ENCODE results near the gene PPP2R3A. TPM values are rescaled to one million over a fixed set of nuclear protein-coding genes. Genes with fewer than 3 reads are reported as not detected.

The PPP2R3A gene
- total RNA-seq, 2 experiments from 2014 or later, result 0.04 to 0.07 TPM

GRCh38 chr3:136008732-136009470 is 43.4 kb downstream of the PPP2R3A start:
- Mint-ChIP-seq H3K27ac (no peak overlapping the region), H3K27me3 (peaks cover 6% of the 10 kb centered on the region), H3K9me3 (peaks cover under 1% of the 10 kb centered on the region), H3K4me3 (no peak overlapping the region), H3K36me3 (ENCODE audit: low read depth) (no peaks in the 10 kb centered on the region), H3K4me1 (no peaks in the 10 kb centered on the region)
- CTCF ChIA-PET, result no interaction called here
- POLR2A ChIA-PET, result no interaction called here
- no peak for DNase-seq

- no peak overlapping the region for H3K4me3 Mint-ChIP-seq
- no peak overlapping the region for H3K27ac Mint-ChIP-seq
- ChIA-PET CTCF (no interaction called here), POLR2A (no interaction called here)
- peaks cover 24% of the 10 kb centered on the region for H3K27me3 Mint-ChIP-seq
- H3K4me1 Mint-ChIP-seq, result no peaks in the 10 kb centered on the region
- no peaks in the 10 kb centered on the region for H3K36me3 Mint-ChIP-seq (ENCODE audit: low read depth)
- DNase-seq, result no peak
- no peaks in the 10 kb centered on the region for H3K9me3 Mint-ChIP-seq
These were observed 53.3 kb downstream of the PPP2R3A start for GRCh38 chr3:136018876-136019275.

GRCh38 chr3:136021803-136022202 is 56.3 kb downstream of the PPP2R3A start:
- H3K27me3 Mint-ChIP-seq, result peaks cover 24% of the 10 kb centered on the region
- ChIA-PET CTCF (no interaction called here), POLR2A (no interaction called here)
- H3K9me3 Mint-ChIP-seq, result no peaks in the 10 kb centered on the region
- H3K27ac Mint-ChIP-seq, result no peak overlapping the region
- H3K4me3 Mint-ChIP-seq, result no peak overlapping the region
- H3K36me3 Mint-ChIP-seq (ENCODE audit: low read depth), result no peaks in the 10 kb centered on the region
- no peaks in the 10 kb centered on the region for H3K4me1 Mint-ChIP-seq
- no peak for DNase-seq

GRCh38 chr3:136022529-136023263 is 57.2 kb downstream of the PPP2R3A start:
- CTCF ChIA-PET, result no interaction called here
- H3K4me1 Mint-ChIP-seq, result no peaks in the 10 kb centered on the region
- H3K36me3 Mint-ChIP-seq (ENCODE audit: low read depth), result no peaks in the 10 kb centered on the region
- H3K9me3 Mint-ChIP-seq, result no peaks in the 10 kb centered on the region
- peaks cover 31% of the 10 kb centered on the region for H3K27me3 Mint-ChIP-seq
- POLR2A ChIA-PET, result no interaction called here
- no peak for DNase-seq
- H3K4me3 Mint-ChIP-seq, result no peak overlapping the region
- no peak overlapping the region for H3K27ac Mint-ChIP-seq

- Mint-ChIP-seq H3K9me3 (no peaks in the 10 kb centered on the region), H3K4me3 (no peak overlapping the region), H3K4me1 (no peaks in the 10 kb centered on the region), H3K27me3 (peaks cover 31% of the 10 kb centered on the region), H3K27ac (no peak overlapping the region), H3K36me3 (ENCODE audit: low read depth) (no peaks in the 10 kb centered on the region)
- DNase-seq, result no peak
- ChIA-PET CTCF (no interaction called here), POLR2A (no interaction called here)
These were observed 57.9 kb downstream of the PPP2R3A start for GRCh38 chr3:136023264-136023978.

GRCh38 chr3:136036306-136036705 is 70.8 kb downstream of the PPP2R3A start:
- H3K36me3 Mint-ChIP-seq (ENCODE audit: low read depth), result no peaks in the 10 kb centered on the region
- DNase-seq, result no peak
- CTCF ChIA-PET, result no interaction called here
- H3K9me3 Mint-ChIP-seq, result no peaks in the 10 kb centered on the region
- no peaks in the 10 kb centered on the region for H3K4me1 Mint-ChIP-seq
- no peak overlapping the region for H3K4me3 Mint-ChIP-seq
- H3K27me3 Mint-ChIP-seq, result peaks cover 10% of the 10 kb centered on the region
- POLR2A ChIA-PET, result no interaction called here
- no peak overlapping the region for H3K27ac Mint-ChIP-seq

- Mint-ChIP-seq H3K9me3 (no peaks in the 10 kb centered on the region), H3K4me3 (no peak overlapping the region), H3K36me3 (ENCODE audit: low read depth) (no peaks in the 10 kb centered on the region), H3K4me1 (no peaks in the 10 kb centered on the region), H3K27me3 (peaks cover 11% of the 10 kb centered on the region), H3K27ac (no peak overlapping the region)
- CTCF ChIA-PET, result no interaction called here
- POLR2A ChIA-PET, result no interaction called here
- DNase-seq, result no peak
These were observed 73.1 kb downstream of the PPP2R3A start for GRCh38 chr3:136038668-136039067.

GRCh38 chr3:136042608-136043221 is 77.2 kb downstream of the PPP2R3A start:
- ChIA-PET POLR2A (no interaction called here), CTCF (interaction anchor here (0.9 kb wide), 1 partner anchor 1248 kb away, joined by 3 read pairs; no protein-coding TSS in a partner anchor)
- peak; percentile 7 for DNase-seq
- Mint-ChIP-seq H3K27me3 (peaks cover 6% of the 10 kb centered on the region), H3K9me3 (no peaks in the 10 kb centered on the region), H3K4me3 (no peak overlapping the region), H3K4me1 (no peaks in the 10 kb centered on the region), H3K27ac (no peak overlapping the region), H3K36me3 (ENCODE audit: low read depth) (no peaks in the 10 kb centered on the region)

GRCh38 chr3:136044980-136045745 is 79.6 kb downstream of the PPP2R3A start:
- POLR2A ChIA-PET, result no interaction called here
- H3K27ac Mint-ChIP-seq, result no peak overlapping the region
- CTCF ChIA-PET, result interaction anchor here (0.6 kb wide), 1 partner anchor 817 kb away, joined by 3 read pairs; the partner anchor contains the start of gene NCK1
- DNase-seq, result no peak
- H3K9me3 Mint-ChIP-seq, result no peaks in the 10 kb centered on the region
- no peaks in the 10 kb centered on the region for H3K4me1 Mint-ChIP-seq
- peaks cover 8% of the 10 kb centered on the region for H3K27me3 Mint-ChIP-seq
- H3K4me3 Mint-ChIP-seq, result no peak overlapping the region
- no peaks in the 10 kb centered on the region for H3K36me3 Mint-ChIP-seq (ENCODE audit: low read depth)

GRCh38 chr3:136048068-136048467 is 82.5 kb downstream of the PPP2R3A start:
- no peaks in the 10 kb centered on the region for H3K4me1 Mint-ChIP-seq
- H3K4me3 Mint-ChIP-seq, result no peak overlapping the region
- ChIA-PET CTCF (interaction anchor here (0.6 to 0.7 kb wide), 2 partner anchors 1001 to 1142 kb away, joined by 3 read pairs; no protein-coding TSS in a partner anchor), POLR2A (no interaction called here)
- no peaks in the 10 kb centered on the region for H3K36me3 Mint-ChIP-seq (ENCODE audit: low read depth)
- no peak overlapping the region for H3K27ac Mint-ChIP-seq
- H3K9me3 Mint-ChIP-seq, result no peaks in the 10 kb centered on the region
- H3K27me3 Mint-ChIP-seq, result peaks cover 4% of the 10 kb centered on the region
- DNase-seq, result no peak

- H3K4me3 Mint-ChIP-seq, result no peak overlapping the region
- no peaks in the 10 kb centered on the region for H3K4me1 Mint-ChIP-seq
- H3K9me3 Mint-ChIP-seq, result no peaks in the 10 kb centered on the region
- ChIA-PET POLR2A (no interaction called here), CTCF (no interaction called here)
- H3K27ac Mint-ChIP-seq, result no peak overlapping the region
- H3K36me3 Mint-ChIP-seq (ENCODE audit: low read depth), result no peaks in the 10 kb centered on the region
- no peak for DNase-seq
- H3K27me3 Mint-ChIP-seq, result peaks cover 4% of the 10 kb centered on the region
These were observed 84.7 kb downstream of the PPP2R3A start for GRCh38 chr3:136050250-136050649.

- peaks cover 15% of the 10 kb centered on the region for H3K27me3 Mint-ChIP-seq
- CTCF ChIA-PET, result no interaction called here
These were observed 90.0 kb downstream of the PPP2R3A start for GRCh38 chr3:136055491-136055890.

More at GRCh38 chr3:136055491-136055890, 90.0 kb downstream of the PPP2R3A start:
- no peak overlapping the region for H3K27ac Mint-ChIP-seq
- H3K36me3 Mint-ChIP-seq (ENCODE audit: low read depth), result no peaks in the 10 kb centered on the region
- POLR2A ChIA-PET, result no interaction called here
- H3K4me1 Mint-ChIP-seq, result no peaks in the 10 kb centered on the region
- no peak overlapping the region for H3K4me3 Mint-ChIP-seq
- no peaks in the 10 kb centered on the region for H3K9me3 Mint-ChIP-seq
- DNase-seq, result no peak

All from activated CD4-positive, alpha-beta T cell treated with anti-CD3 and anti-CD28 coated beads, Interleukin-2, amount 10 ng/mL, durations not matched to agents 7 days and 5 days (primary cell).